Panc1 (cell line): ENCODE results near the gene CFP. TPM values are rescaled to one million over a fixed set of nuclear protein-coding genes. Genes with fewer than 3 reads are reported as not detected.

Experiments used
- ATAC-seq: fragments of 200-7000 bp; cut with Tn5 transposase; 2 replicates; pipeline ENCODE4 v1.9.1; 2020; ENCODE audit warnings: mild to moderate bottlenecking, moderate library complexity
- BruUV-seq: library from RNA; stranded (reverse); fragments of 400-500 nt; replicated peaks from 2 replicates; lab custom pipeline; 2021; lab: Mats Ljungman, UMichigan
- CTCF ChIA-PET: fragments of 300-600 bp; sonication (Branson Sonifier 250); formaldehyde crosslinking; loops from one replicate; lab custom pipeline; 2022; ENCODE audit warnings: antibody characterized with exemption; lab: Charles Lee
- POLR2A ChIA-PET: fragments of 300-600 bp; sonication (Branson Sonifier 250); formaldehyde crosslinking; loops from one replicate; lab custom pipeline; 2022; ENCODE audit warnings: antibody characterized with exemption; lab: Charles Lee
- DNase-seq: peaks from one replicate; pipeline ENCODE4 v3.0.0-alpha.2; 2010; ENCODE audit warnings: low read depth, low spot score
- H3K27ac ChIP-seq: 2 replicates; pipeline ENCODE4 v1.5.1; 2011; ENCODE audit warnings: mild to moderate bottlenecking, low read length, inconsistent platforms
- H3K27me3 ChIP-seq: fragments of 200-500 bp; sonication (Bioruptor generic); 2 replicates; pipeline ENCODE4 v1.6.0; 2014; ENCODE audit warnings: low read length, inconsistent platforms; ENCODE audit not compliant: control insufficient read depth, insufficient read depth
- H3K36me3 ChIP-seq: fragments of 200-500 bp; sonication (Bioruptor generic); 2 replicates; pipeline ENCODE4 v1.5.1; 2014; ENCODE audit warnings: inconsistent platforms, mild to moderate bottlenecking, low read length, moderate library complexity; ENCODE audit not compliant: control insufficient read depth, insufficient read depth
- H3K4me1 ChIP-seq: 2 replicates; pipeline ENCODE4 v1.5.1; 2011; ENCODE audit warnings: inconsistent platforms, mild to moderate bottlenecking, low read length, moderate library complexity; ENCODE audit not compliant: control insufficient read depth, insufficient read depth
- H3K4me3 ChIP-seq, 2 experiments: 2 replicates each; pipeline ENCODE4 v1.5.1; 2011 to 2012; ENCODE audit warnings: low read depth in 2 of 2, low read length in 2 of 2, mild to moderate bottlenecking in 2 of 2, inconsistent platforms in 1 of 2, moderate library complexity in 1 of 2
- H3K9me3 ChIP-seq: fragments of 200-500 bp; sonication (Bioruptor generic); 2 replicates; pipeline ENCODE4 v1.5.1; 2014; ENCODE audit warnings: low read depth, mild to moderate bottlenecking, inconsistent platforms, low read length, moderate library complexity; ENCODE audit not compliant: control insufficient read depth, insufficient read depth
- POLR2AphosphoS5 ChIP-seq: IDR thresholded peaks from 2 replicates; pipeline ENCODE4 v1.6.1; 2012; ENCODE audit warnings: mild to moderate bottlenecking, low read depth, low read length, moderate library complexity
- REST ChIP-seq, 2 experiments: IDR thresholded peaks; 2 replicates each; pipeline ENCODE4 v1.6.1; 2011 to 2012; ENCODE audit warnings: low read depth in 2 of 2, control low read depth in 1 of 2, low read length in 1 of 2, mild to moderate bottlenecking in 1 of 2, moderate library complexity in 1 of 2; ENCODE audit not compliant: insufficient read depth in 1 of 2
- SIN3A ChIP-seq: IDR thresholded peaks from 2 replicates; pipeline ENCODE4 v1.6.1; 2012; ENCODE audit warnings: low read depth, mild to moderate bottlenecking, low read length, moderate library complexity, borderline replicate concordance; ENCODE audit not compliant: insufficient read depth
- TCF7L2 ChIP-seq: IDR thresholded peaks from 2 replicates; pipeline ENCODE4 v1.6.1; 2011; ENCODE audit warnings: mild to moderate bottlenecking, low read depth, low read length, inconsistent platforms
- in situ Hi-C: cut with HindIII; loops from 2 replicates; pipeline ENCODE4 v1.10.0; 2016; ENCODE audit warnings: low sequenced_read_pairs, low pct_unique_long_range_greater_than_20kb
- intact Hi-C: fragments of 100-400 bp; cut with micrococcal nuclease; formaldehyde crosslinking; loops from one replicate; pipeline ENCODE4 v1.10.0; 2022; ENCODE audit not compliant: unreplicated experiment
- total RNA-seq: library from RNA; stranded (reverse); gene quantifications from one replicate; pipeline ENCODE4 v1.2.1, GENCODE V29; 2021; ENCODE audit not compliant: unreplicated experiment
- TF ChIP-seq, protein P1 (sequence below): fragments of 450-650 bp; IDR thresholded peaks from 2 replicates; pipeline ENCODE4 v1.5.1; 2017; ENCODE audit warnings: mild to moderate bottlenecking

The CFP gene
- total RNA-seq, 1 experiment from 2014 or later: 0.59 TPM

DNA sequence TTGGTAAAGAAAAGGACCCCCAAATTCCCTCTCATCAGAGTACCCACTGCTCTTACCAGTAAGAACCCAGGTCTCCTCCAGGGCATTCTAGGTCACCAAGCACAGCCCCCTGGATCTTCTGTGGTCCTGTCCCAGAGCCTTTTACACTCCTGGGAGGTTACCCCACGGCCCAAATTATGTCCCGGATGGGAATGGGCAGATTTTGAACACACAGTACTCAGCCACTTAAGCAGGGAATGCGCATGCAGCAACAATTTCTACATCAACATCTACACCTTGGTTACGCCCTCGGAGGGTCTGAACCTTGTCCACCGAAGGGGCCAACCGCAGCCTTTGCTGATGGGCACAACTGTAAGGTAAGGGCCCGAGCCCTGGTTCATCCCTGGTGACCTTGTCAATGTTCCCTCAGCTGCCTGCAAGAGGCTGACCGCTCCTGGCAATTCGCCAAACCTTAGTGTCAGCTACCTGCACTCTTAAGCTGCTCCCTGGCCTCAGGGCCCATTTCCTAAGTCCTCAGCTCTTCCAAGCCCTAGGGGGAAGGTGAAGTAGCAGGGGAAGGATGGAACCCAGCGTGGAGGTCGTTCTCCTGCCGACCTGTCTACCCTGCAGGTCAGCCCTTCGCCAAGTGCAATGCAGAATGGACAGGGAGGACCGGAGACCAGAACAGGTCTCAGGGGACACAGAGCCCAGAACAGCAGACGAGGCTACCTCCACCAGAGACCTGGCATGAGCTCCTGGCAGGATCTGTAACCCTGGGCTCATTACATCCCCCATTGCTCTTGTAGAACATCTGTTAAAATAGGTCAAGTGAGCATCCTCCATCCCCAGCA, 41.6 kb downstream of the CFP start:
- TF ChIP-seq, protein P1, sequence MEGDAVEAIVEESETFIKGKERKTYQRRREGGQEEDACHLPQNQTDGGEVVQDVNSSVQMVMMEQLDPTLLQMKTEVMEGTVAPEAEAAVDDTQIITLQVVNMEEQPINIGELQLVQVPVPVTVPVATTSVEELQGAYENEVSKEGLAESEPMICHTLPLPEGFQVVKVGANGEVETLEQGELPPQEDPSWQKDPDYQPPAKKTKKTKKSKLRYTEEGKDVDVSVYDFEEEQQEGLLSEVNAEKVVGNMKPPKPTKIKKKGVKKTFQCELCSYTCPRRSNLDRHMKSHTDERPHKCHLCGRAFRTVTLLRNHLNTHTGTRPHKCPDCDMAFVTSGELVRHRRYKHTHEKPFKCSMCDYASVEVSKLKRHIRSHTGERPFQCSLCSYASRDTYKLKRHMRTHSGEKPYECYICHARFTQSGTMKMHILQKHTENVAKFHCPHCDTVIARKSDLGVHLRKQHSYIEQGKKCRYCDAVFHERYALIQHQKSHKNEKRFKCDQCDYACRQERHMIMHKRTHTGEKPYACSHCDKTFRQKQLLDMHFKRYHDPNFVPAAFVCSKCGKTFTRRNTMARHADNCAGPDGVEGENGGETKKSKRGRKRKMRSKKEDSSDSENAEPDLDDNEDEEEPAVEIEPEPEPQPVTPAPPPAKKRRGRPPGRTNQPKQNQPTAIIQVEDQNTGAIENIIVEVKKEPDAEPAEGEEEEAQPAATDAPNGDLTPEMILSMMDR: no peak
- no peak for TF ChIP-seq POLR2AphosphoS5
- TF ChIP-seq SIN3A: no peak
- no peak for TF ChIP-seq TCF7L2
- no peak for TF ChIP-seq REST (IDR thresholded peaks at IDR 0.05; ENCODE audit: insufficient read depth in 1 of 2, low read depth in 2 of 2, low read length in 1 of 2)
- no peak overlapping the region for H3K27ac ChIP-seq
- ATAC-seq (no peak), DNase-seq (no peak)
- H3K27me3 ChIP-seq: no peaks in the 10 kb centered on the region
- no peaks in the 10 kb centered on the region for H3K9me3 ChIP-seq
- CTCF ChIA-PET: no interaction called here
- POLR2A ChIA-PET: no interaction called here
- in situ Hi-C loops (no loop called here), intact Hi-C loops (no loop called here)
- no TSS peak for BruUV-seq
- H3K4me3 ChIP-seq: no peak overlapping the region
- no peaks in the 10 kb centered on the region for H3K4me1 ChIP-seq
- no peaks in the 10 kb centered on the region for H3K36me3 ChIP-seq

GRCh38 chrX:47587091-47587891, 42.4 kb downstream of the CFP start:
- H3K4me3 ChIP-seq: no peak overlapping the region
- in situ Hi-C loops (no loop called here), intact Hi-C loops (no loop called here)
- ChIA-PET POLR2A (no interaction called here), CTCF (no interaction called here)
- H3K4me1 ChIP-seq: no peaks in the 10 kb centered on the region
- no peaks in the 10 kb centered on the region for H3K36me3 ChIP-seq
- DNase-seq (no peak), ATAC-seq (no peak)
- H3K27me3 ChIP-seq: no peaks in the 10 kb centered on the region
- no peaks in the 10 kb centered on the region for H3K9me3 ChIP-seq
- no peak overlapping the region for H3K27ac ChIP-seq
- BruUV-seq: no TSS peak
- TF ChIP-seq TCF7L2: no peak
- TF ChIP-seq REST (IDR thresholded peaks at IDR 0.05; ENCODE audit: insufficient read depth in 1 of 2, low read depth in 2 of 2, low read length in 1 of 2): no peak
- TF ChIP-seq, protein P1: no peak
- no peak for TF ChIP-seq SIN3A
- no peak for TF ChIP-seq POLR2AphosphoS5
